ENCODE data around the gene REL.
"Not testable (repeated sequence)": the region's sequence is repeated elsewhere in the genome, so short reads cannot be mapped to it uniquely, and the experiment has no call there.

The REL gene

DNA sequence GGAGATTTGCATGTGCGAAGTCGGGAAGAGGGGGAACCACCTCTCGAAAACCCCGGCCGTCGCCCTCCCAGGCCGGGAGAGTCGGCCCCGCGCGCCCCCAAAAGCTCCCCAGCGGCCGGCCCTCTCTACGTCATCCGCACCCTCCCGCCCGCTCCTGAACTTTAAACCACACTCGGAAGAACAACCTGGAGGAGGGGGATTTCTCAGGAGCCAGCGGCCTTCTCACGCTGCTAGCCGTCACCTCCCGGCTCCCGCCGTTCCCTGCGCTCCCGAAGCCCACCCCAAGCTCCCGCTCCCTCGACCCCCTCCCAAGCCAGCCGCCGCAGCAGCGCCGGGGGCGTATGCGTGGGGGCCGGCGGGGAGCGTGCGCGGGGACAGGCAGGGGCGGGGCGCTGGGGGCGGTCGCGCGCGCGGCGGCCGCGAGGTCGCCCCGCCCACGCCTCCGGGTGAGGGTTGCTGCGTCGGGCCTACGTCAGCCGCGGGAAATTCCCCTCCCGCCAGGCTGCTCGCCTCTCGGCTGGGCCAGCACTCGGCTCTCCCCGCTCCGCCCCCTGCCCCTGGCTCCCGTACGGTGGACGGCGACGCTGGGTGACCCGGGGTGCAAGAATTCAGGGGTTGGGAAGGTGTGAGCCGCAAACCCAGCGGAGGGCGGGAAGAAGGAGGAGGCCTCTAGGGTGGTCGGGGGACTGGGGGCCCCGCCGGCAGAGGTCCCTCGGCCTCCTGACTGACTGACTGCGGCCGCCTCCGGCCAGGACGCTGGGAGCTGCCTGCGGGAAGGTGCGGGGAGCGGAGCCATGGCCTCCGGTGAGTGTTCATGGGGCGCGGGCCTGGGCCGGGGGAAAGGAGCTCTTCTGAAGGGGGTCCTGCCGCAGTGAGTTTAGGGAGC lies at the start of gene REL:
Gene REL, plus strand, starts transcription at position 528 of the 886 bp plus-strand sequence. Its CDS starts 267 bp downstream, at position 795.
- DNase-seq = peak; percentile 80

DNA sequence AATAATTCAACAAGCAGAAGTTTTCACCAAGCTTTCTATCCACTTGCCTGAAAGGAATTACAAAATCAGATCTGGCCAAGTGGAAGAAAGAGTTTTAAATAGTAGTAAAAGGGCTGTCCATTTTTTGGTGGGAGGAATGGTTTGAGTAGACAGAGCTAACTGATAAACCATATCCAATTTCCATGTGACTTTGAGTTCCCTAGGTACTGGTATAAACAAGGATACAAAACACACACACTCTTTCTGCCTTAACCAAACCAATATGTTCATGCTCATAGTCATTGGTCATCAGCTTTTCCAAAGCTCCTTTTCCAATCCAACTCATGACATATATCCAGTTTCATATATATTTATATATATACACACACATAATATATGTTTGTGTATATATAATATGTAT lies 49.5 kb upstream of the REL start:
- no peak for DNase-seq

DNA sequence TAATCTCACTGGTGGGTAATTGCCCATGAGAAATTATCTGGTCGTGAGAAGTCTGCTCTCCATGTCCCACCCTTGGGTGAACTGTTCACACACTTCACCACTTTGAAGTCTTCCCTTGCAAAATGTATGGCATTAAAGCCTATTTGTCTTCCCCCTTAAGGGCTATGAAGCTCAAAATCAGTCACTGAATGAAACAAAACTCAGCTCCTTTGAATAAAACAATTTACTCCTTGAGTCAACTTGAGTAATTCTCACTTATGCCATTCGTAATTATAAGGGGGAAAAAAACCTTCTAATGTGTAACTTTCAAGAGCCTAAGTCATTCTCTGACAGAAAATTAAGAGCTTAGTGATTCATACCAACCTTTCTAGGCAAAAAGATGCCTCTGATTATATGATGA lies 48.8 kb upstream of the REL start:
- no peak for DNase-seq

DNA sequence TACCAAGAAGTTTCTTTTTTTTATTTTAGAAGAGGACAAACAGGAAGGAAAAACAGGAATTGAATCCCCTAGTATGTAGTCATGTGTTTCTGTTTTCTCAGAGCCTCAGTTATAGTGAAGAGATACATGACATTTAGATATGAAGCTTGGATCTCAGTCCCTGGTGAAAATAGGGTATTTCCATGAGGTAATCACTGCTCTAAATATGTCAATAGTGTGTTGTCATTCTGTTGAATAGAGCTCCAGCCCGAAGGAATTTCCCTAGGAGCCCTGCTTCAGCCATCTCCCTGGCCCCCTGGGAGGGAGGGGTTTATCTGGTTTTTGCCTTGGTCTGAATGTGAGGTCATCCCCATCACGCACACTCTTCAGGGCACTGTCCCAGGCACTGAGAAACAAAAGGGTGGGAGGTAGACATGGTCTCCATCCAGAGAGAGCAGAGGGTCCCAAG lies 47.1 kb upstream of the REL start:
- DNase-seq = no peak

DNA sequence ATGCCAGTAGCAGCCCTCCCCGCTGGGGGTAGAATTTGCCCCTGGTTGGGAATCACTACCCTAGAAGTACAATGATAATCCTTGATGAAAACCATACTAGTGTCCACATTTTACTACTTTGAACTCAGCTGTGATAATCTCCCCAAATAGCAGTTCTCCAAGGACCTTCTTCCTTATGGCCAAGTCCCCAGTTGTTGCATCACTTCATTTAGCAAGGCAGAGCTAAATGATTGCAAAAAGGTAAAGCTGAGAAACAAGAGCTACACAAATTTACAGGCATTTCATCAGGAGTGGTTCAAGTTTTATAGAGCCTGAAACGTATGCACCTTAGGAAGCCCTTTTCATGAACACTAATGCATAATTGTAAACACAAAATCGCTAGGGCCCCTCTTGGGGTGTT lies 44.9 kb upstream of the REL start:
- DNase-seq = no peak

DNA sequence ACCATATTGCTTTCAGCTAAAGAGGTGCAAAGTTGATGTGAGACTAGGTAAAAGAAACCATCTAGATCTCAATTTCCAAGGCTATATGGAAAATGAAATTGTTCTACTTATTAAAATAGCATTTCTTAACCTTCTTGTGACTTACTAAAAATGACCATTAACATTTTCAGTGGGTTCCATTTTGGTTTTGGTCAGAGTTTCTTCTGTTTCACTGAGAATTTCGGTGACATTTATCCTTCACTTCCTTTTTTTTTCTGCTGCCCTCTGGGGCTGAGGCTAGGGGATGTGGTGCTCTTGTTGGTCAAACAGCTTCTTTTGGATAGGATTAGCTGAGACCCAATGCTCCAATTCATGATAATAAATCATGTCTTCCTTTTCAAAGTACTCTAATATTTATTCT lies 44.3 kb upstream of the REL start:
- no peak for DNase-seq

DNA sequence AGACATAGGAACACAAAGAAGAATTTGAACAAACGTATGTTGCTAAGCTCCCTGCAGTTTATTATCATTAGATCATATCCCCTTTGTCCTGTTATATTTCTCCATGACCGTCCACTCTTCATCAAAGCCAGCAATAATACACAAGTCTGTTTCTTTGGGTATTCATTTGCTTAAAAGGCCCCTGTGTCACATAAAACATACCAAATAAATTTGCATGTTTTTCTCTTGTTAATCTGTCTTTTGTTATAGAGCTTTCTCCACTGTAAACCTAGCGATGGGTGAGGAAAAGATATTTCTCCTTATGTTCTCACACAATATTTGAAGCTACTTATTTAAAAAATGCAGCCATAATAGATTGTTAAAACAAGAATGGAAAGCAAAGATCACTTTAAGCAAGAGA lies 42.9 kb upstream of the REL start:
- no peak for DNase-seq

DNA sequence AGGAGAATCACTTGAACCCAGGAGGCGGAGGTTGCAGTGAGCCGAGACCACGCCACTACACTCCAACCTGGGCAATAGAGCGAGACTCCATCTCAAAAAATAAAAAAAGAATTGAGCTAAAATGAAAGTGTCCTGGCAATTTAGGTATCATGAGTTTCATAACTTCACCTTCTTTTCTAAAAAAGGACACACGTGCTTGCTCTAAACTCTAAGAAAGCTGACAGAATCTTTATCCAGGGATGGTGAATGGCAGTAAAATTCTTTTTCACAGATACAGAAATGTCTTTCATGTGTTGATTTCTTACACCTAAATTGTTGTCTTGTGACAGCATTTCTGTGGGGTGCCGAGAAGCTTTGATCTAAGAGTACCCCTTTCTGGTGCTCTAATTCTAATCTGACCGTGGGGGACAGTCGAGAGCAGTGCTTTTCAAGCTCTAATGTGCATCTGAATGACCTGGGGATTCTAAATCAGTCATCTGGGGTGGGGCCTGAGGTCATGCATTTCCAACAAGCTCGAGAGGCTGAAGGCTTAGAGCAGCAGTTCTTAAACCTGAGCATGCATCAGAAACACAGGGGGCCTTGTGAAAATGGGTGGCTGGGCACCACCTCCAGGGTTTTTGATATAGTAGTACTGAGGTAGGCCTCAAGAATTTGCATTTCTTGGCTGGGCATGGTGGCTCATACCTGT lies 42.1 kb upstream of the REL start:
- DNase-seq = no peak

DNA sequence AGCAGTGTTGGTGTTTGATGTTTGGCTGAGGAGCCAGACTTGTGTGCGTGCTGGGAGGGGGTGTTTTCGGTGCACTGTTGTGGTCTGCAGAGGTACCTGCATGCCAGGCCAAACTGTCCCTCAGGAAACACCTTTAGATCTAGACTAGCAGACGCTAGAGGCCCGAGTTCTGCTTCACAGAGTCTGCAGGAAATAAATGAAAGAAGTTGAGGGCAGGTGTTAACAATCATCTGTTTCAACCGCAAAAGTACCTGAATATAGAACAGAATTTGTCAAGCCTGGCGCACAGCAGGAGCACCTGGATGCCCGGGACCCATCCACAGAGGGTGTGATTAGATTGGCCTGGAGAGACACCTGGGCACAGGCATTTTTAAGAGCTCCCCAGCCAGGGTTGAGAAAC lies 40.5 kb upstream of the REL start:
- no peak for DNase-seq

DNA sequence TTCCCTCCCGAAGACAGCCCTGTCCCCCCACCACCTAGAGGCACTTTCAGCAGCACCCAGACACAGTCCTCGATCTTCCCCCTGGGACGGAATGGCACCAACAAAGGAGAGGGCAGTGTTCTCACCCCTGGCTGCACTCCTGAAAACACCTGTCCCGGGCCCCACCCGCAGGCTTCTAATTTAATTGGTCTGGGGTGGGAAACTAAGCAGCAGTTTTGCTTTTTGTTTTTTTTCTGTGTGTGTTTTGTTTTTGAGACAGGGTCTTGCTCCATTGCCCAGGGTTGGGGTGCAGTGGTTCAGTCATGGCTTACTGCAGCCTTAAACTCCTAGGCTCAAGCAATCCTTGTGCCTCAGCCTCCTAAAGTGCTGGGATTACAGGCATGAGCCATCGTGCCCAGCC lies 38.4 kb upstream of the REL start:
- no peak for DNase-seq

DNA sequence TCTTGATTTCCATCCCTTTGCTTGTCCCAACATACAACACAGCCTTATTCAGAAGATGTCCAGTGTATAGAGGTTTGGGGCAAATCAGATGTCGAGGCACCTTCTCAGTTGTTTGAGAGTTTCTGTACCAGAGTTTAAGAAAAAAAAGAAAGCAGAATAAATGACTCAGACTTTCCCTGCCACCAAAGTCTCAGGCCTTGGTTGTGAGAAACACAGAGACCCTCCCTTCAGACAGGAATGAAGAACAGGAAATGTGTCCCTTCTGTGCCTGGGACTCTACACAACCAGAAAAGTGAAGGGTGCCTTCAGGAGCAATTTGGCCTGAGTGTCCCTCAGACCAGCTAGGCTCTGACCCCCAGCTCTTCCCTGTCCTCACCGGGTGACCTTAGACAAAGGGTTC lies 37.3 kb upstream of the REL start:
- no peak for DNase-seq

DNA sequence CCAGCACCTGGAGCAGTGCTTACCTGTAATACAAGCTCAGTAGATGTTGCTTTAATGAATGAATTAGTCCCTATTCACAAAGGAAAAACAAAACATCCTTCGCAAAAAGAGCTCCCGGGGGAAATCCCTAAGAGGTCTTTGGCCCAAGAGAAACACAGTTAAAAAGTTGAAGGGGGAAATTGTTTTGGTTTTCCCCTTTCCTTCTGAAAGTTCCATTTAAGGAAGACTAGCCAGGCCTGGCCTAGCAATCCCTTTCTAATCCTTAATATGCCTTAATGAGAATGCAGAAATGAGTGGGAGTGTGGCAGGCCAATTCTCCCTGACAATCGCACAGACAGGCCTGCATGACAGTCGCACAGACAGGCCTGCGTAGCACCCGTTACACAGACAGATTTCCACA lies 33.5 kb upstream of the REL start:
- DNase-seq = no peak

DNA sequence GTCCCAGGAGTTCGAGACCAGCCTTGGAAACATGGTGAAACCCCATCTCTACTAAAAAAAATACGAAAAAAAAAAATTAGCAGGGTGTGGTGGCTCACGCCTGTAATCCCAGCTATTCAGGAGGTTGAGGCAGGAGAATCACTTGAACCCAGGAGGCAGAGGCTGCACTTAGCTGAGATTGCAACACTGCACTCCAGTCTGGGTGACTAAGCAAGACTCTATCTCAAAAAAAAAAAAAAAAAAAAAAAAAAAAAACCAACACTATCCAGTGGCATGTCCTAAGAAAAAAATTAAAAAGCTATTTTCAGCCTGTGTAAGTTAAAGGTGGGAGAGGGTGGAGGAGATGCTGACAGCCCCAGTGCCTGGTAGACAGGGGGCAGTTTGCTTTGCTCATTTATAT lies 32.2 kb upstream of the REL start:
- no peak for DNase-seq

DNA sequence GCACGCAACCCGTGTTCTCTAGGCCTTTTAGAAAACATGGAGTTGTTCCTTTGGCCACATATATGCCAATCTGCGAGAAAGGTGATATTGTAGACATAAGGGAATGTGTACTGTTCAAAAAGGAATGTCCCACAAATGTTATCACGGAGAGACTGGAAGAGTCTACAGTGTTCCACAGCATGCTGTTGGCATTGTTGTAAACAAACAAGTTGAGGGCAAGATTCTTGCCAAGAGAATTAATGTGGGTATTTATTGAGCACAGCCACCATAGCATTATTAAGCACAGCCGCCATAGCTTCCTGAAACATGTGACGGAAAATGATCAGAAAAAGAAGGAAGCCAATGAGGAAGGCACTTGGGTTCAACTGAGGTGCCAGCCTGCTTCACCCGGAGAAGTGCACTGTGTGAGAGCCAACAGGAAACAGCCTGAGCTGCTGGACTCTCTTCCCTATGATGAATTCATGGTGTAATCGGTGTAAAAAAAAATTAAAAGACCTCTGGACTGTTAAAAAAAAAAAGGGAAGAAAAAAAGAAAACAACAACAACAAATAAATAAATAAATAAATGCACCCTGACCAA lies 29.0 kb upstream of the REL start:
- DNase-seq = no peak

DNA sequence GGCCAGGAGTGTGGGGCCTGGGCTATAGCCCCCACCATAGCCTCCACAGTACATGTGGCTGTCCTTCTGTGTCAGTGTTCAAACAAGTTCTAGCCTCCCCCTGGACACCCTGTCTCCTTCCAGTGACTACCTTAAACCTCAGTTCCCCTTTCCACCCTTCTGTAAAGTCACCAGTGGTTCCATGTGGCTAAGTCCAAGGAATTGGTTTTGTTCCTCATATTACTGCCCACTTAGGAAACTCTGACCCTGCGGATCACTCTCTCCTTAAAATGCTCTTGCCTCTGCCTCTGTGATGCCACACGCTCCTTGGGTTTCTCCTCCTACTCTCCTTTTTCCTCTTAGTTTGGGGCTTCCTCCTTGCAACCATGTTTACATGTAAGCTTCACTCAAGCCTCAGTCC lies 27.8 kb upstream of the REL start:
- no peak for DNase-seq

DNA sequence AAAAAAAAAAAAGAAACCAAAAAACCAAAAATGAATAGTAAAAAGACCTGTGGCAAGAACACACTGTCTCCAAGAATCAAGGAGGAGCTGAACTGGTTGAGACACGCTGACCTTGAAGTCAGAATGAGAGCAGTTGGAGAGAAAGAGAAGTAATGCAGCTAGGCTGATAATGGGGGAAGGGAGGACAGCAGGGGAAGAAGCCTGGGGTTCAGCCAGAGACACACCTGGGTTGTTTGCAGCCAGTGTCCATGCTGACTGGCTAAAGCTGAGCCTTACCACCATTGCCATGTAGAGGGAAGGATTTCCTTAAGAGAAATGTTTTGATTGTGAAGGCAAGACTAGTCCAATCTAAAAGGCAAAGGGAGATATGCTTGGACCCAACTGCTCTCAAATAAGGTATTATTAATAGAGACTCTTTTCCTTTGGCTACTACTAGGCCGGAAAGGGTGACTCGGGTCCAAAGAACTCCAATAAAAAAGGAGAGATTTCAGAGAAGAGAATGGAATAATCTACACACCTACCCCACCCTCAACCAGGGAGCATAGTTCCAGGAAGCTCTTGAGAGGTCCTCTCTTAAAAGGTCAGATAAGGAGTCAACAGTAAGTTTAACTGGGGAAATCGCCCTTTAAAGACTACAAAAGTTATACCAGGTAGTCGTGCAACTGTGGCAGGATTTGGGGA lies 25.2 kb upstream of the REL start:
- DNase-seq = no peak

DNA sequence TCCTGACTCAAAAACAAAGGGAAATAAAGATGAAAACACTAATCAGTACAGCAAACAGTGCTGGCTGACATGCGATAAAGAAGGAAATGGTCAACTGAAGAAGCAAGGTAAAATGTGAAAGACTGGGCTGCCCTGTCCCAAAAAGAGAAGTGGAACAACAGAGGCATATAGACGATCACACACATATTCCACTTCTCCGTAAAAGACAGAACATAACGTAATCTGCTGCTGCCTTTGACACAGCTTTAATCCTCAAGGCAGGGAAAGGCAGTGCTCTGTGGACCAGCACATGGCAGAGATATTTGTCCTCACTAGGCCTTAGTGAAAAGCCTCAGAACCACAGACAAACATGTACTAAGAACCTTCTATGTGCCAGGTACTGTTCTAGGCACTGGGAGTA lies 24.3 kb upstream of the REL start:
- no peak for DNase-seq

DNA sequence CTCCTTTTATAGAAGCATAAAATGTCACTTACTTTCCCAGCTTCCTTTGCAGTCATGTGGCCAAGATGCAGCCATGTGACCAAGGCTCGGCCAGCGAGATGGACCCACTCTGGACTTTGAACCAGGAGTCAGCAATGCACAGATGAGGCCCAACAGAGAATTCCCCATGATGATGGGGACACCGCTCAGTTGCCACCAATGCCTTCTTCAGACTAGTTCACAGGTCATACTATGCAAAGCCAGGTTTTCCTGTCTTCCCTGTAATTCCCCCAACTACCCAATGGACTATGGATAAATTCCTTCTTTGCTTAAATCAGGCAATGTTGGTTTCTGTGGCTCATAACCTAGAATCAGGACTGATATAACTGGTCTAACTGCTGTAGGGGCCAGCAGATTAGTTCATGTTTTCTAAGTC lies 22.5 kb upstream of the REL start:
- DNase-seq = no peak

DNA sequence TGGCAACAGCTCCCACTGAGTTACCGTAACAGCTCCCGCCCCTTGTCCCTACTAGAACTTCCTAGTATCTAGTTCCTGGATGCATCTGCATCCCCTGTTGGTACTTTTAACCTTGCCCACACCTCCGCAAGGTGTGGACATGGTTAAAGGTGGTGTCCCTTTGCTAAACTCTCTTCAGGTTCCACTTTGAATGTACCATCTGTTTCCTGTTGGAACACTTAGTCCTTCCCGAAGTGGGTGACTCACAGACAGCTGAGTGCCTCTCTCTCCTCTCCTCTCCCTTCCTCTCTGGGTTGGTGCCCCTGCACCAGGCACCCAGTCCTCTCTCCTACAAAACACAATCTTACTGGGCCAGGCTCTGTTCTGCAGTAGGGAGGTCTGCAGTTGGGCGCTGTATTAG lies 19.6 kb upstream of the REL start:
- no peak for DNase-seq

DNA sequence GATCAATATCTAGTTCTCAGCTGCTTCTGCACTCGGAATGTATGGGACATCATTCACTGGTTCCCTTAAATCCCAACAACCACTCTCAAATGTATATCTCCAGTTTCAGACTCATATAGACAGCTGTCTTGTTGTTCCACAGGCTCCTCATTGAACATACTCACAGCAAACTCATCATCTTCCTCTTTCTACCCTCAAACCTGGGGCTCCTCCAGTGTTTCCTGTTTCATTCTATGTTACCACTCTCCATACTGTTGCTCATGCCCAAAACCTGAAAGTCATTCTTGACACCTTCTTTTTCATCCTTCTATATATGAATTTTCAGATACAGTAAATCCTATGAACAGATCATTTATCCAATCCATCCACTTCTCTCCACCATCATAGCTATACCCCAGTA lies 18.7 kb upstream of the REL start:
- no peak for DNase-seq

DNA sequence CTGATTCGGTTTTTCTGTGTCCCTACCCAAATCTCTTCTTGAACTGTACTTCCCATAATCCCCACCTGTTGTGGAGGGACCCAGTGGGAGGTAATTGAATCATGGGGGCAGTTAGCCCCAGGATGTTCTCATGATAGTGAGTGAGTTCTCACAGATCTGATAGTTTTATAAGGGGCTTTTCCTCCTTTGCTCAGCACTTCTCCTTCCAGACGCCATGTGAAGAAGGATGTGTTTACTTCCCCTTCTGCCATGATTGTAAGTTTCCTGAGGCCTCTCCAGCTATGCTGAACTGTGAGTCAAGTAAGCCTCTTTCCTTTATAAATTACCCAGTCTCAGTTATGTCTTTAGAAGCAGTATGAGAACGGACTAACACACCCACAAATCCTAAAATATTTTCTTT lies 16.0 kb upstream of the REL start:
- DNase-seq = not testable (repeated sequence)

DNA sequence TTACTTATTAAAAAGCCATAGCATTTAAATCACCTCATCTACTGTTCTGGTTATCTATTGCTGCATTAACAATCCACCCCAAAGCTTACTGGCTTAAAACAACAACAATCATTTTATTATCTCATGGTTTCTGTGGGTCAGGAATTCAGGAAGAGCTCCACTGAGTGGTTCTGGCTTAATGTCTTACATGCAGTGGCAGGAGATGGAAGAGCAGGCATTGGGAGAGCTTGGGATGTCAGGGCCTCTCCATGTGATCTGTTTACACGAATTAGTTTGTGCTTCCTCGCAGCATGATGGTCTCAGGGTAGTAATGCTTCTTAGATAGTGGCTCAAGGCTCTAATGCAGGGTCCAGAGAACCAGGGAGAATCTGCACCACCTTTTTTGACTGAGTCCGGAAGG lies 14.4 kb upstream of the REL start:
- DNase-seq = no peak

DNA sequence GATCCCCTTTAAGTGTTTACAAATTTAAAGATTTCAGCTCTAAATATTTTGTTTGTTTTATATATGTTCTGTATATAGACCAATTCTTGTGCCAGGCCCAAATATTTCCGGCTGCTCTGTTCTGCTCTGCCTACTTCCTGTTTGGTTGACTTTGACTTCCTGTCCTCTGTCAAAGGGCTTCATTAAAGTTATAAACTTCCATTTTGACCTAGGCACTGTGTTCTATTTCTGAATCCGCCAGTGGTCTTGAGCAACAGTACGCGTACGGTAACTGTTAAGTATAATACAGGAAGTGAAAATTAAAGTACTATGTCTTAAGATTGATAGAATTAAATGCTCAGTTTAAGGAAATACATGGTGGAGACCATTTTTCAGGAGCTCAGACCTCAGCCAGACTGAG lies 13.5 kb upstream of the REL start:
- no peak for DNase-seq

All from NCI-H1436 (cell line).